ENCODE data around the gene SPI1. TPM values are rescaled to one million over a fixed set of nuclear protein-coding genes. Genes with fewer than 3 reads are reported as not detected.
A peak's percentile ranks its signal among the peaks of the same experiment; 100 is the strongest.

SPI1 gene
- total RNA-seq, 2 donors from 2014 or later = not detected

DNA sequence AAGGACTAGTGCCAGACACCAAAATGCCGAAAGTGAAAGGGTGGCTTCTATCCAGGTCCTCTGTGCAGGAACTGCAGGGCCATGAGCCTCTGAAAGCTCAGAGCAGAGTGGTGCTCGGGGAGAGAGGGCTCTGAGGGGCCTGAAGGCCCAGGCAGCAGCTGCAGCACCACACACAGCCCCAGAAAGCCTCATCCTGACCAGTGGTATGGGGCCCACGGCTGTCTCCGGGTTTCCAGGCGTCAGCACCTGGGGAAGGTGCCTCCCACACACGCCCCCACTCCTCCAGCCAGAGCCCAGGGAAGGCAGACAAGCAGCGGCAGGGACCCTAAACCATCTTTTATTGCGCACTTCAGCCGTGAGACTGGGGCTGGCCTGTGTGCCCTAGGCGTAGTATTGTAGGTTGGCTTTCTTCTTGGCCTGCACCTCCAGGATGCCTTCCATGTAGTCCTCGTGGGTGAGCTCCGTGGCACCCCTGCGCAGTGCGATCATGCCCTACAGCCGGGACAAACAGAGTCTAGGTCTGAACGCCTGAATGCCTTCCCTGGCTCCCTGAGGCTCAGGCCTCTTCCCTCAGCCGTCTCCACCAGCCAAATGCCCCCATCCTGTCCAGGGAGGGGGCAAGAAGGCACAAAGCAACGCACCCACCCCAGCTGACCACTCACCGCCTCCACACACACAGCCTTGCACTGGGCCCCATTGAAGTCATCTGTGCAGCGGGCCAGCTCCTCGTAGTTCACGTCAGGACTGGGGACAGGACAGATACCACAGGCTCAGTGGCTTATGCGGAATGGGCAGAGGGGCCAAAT lies 40.3 kb upstream of the SPI1 start:
- peak; percentile 50 for DNase-seq
- peaks cover 2% of the 10 kb centered on the region for H3K4me1 Mint-ChIP-seq
- no peaks in the 10 kb centered on the region for H3K9me3 Mint-ChIP-seq
- peaks cover 57% of the 10 kb centered on the region for H3K36me3 Mint-ChIP-seq (ENCODE audit: low read depth)
- Histone ChIP-seq H3K27me3 (ENCODE audit: control insufficient read depth, insufficient read depth, low read length, poor library complexity, severe bottlenecking) (no peaks in the 10 kb centered on the region), H3K9me3 (ENCODE audit: control insufficient read depth, low read length) (no peaks in the 10 kb centered on the region), H3K4me3 (ENCODE audit: low read length) (no peak overlapping the region), H3K9ac (ENCODE audit: extremely low read depth, low read length, poor library complexity, severe bottlenecking) (no peak overlapping the region), H3K27ac (ENCODE audit: low read depth, low read length) (no peak overlapping the region), H3K36me3 (ENCODE audit: control insufficient read depth, insufficient read depth, low read length) (peaks cover 52% of the 10 kb centered on the region), H3K4me1 (ENCODE audit: control insufficient read depth, insufficient read depth, low read length) (no peaks in the 10 kb centered on the region)
- no peak overlapping the region for H3K4me3 Mint-ChIP-seq
- WGBS, 2 experiments (ENCODE audit: insufficient coverage in 1 of 2, insufficient read length in 1 of 2) = 96% methylated on average over 21 to 23 of the region's 23 CpGs
- H3K27me3 Mint-ChIP-seq (ENCODE audit: insufficient read depth) = no peaks in the 10 kb centered on the region
- no peak overlapping the region for H3K27ac Mint-ChIP-seq
- TF ChIP-seq CTCF (conservative IDR thresholded peaks at IDR 0.05) = no peak

- Histone ChIP-seq H3K36me3 (ENCODE audit: control insufficient read depth, insufficient read depth, low read length) (peaks cover 43% of the 10 kb centered on the region), H3K9me3 (ENCODE audit: control insufficient read depth, low read length) (no peaks in the 10 kb centered on the region), H3K4me1 (ENCODE audit: control insufficient read depth, insufficient read depth, low read length) (no peaks in the 10 kb centered on the region), H3K4me3 (ENCODE audit: low read length) (no peak overlapping the region), H3K27me3 (ENCODE audit: control insufficient read depth, insufficient read depth, low read length, poor library complexity, severe bottlenecking) (no peaks in the 10 kb centered on the region), H3K27ac (ENCODE audit: low read depth, low read length) (no peak overlapping the region), H3K9ac (ENCODE audit: extremely low read depth, low read length, poor library complexity, severe bottlenecking) (no peak overlapping the region)
- Mint-ChIP-seq H3K27me3 (ENCODE audit: insufficient read depth) (no peaks in the 10 kb centered on the region), H3K4me1 (peaks cover 2% of the 10 kb centered on the region), H3K36me3 (ENCODE audit: low read depth) (peaks cover 57% of the 10 kb centered on the region), H3K9me3 (no peaks in the 10 kb centered on the region), H3K4me3 (no peak overlapping the region), H3K27ac (peak overlapping the region; percentile 52)
- peak; percentile 44 for DNase-seq
- WGBS, 2 experiments (ENCODE audit: insufficient coverage in 1 of 2, insufficient read length in 1 of 2) = 89 to 95% methylated on average over 5 to 6 of the region's 6 CpGs
- no peak for TF ChIP-seq CTCF (conservative IDR thresholded peaks at IDR 0.05)
Measured at GRCh38 chr11:47417712-47418111, 39.4 kb upstream of the SPI1 start.

GRCh38 chr11:47415949-47416472 lies 37.7 kb upstream of the SPI1 start:
- Histone ChIP-seq H3K4me1 (ENCODE audit: control insufficient read depth, insufficient read depth, low read length) (no peaks in the 10 kb centered on the region), H3K9me3 (ENCODE audit: control insufficient read depth, low read length) (no peaks in the 10 kb centered on the region), H3K27me3 (ENCODE audit: control insufficient read depth, insufficient read depth, low read length, poor library complexity, severe bottlenecking) (no peaks in the 10 kb centered on the region), H3K36me3 (ENCODE audit: control insufficient read depth, insufficient read depth, low read length) (peaks cover 42% of the 10 kb centered on the region), H3K27ac (ENCODE audit: low read depth, low read length) (peak overlapping the region; percentile 44), H3K9ac (ENCODE audit: extremely low read depth, low read length, poor library complexity, severe bottlenecking) (peak overlapping the region; percentile 6), H3K4me3 (ENCODE audit: low read length) (no peak overlapping the region)
- Mint-ChIP-seq H3K4me3 (no peak overlapping the region), H3K4me1 (peaks cover 2% of the 10 kb centered on the region), H3K27me3 (ENCODE audit: insufficient read depth) (no peaks in the 10 kb centered on the region), H3K27ac (peak overlapping the region; percentile 52), H3K36me3 (ENCODE audit: low read depth) (peaks cover 48% of the 10 kb centered on the region), H3K9me3 (no peaks in the 10 kb centered on the region)
- peak; percentile 81 for DNase-seq
- no peak for TF ChIP-seq CTCF (conservative IDR thresholded peaks at IDR 0.05)
- 72 to 75% methylated on average over 8 to 12 of the region's 13 CpGs for WGBS, 2 experiments (ENCODE audit: insufficient coverage in 1 of 2, insufficient read length in 1 of 2)
